Heart right ventricle (tissue), 16 donors: ENCODE results near the gene NCAPG2. TPM values are rescaled to one million over a fixed set of nuclear protein-coding genes. Genes with fewer than 3 reads are reported as not detected.
"Not testable (repeated sequence)": the region's sequence is repeated elsewhere in the genome, so short reads cannot be mapped to it uniquely, and the experiment has no call there.

Source experiments
- ATAC-seq, 8 donors: fragments of 200-7000 bp; cut with Tn5 transposase; one replicate each; pipeline ENCODE4 v1.9.1; 2020; ENCODE audit warnings: mild to moderate bottlenecking in 8 of 8, moderate library complexity in 8 of 8, moderate number of reproducible peaks in 1 of 8
- DNase-seq, 2 donors: peaks; one replicate each; pipeline ENCODE4 v3.0.0-alpha.2; 2020
- H3K27ac ChIP-seq, 10 donors: fragments of 200-600 bp; sonication (generic) in 2 of 10; one replicate each; pipeline versions ENCODE4 v1.5.0 to v1.8.0; 2020 to 2022; ENCODE audit warnings: mild to moderate bottlenecking in 3 of 10
- H3K27me3 ChIP-seq, 7 donors: fragments of 200-600 bp; one replicate each; pipeline ENCODE4 v1.8.0; 2021 to 2022; ENCODE audit warnings: mild to moderate bottlenecking in 2 of 7
- H3K36me3 ChIP-seq, 9 donors: fragments of 200-600 bp; sonication (generic) in 1 of 9; one replicate each; pipeline versions ENCODE4 v1.5.0 to v1.8.0; 2020 to 2022; ENCODE audit warnings: mild to moderate bottlenecking in 2 of 9
- H3K4me1 ChIP-seq, 9 donors: fragments of 200-600 bp; sonication (generic) in 1 of 9; one replicate each; pipeline versions ENCODE4 v1.5.0 to v1.8.0; 2020 to 2022; ENCODE audit warnings: mild to moderate bottlenecking in 4 of 9
- H3K4me3 ChIP-seq, 10 donors: fragments of 200-600 bp; sonication (generic) in 2 of 10; one replicate each; pipeline versions ENCODE4 v1.5.0 to v1.8.0; 2020 to 2022; ENCODE audit warnings: mild to moderate bottlenecking in 7 of 10, moderate library complexity in 2 of 10
- H3K9me3 ChIP-seq, 11 donors: fragments of 200-600 bp in 10 of 11; sonication (generic) in 2 of 11; one replicate each; pipeline versions ENCODE4 v1.5.0 to v1.8.0; 2013 to 2022; ENCODE audit warnings: mild to moderate bottlenecking in 2 of 11, control low read depth in 1 of 11, moderate library complexity in 1 of 11
- CTCF ChIP-seq, 9 donors: fragments of 200-600 bp; sonication (generic) in 2 of 9; IDR thresholded peaks; one replicate each; pipeline versions ENCODE4 v1.5.0 to v1.8.0; 2021 to 2022; ENCODE audit warnings: antibody characterized with exemption in 9 of 9, mild to moderate bottlenecking in 5 of 9, moderate library complexity in 1 of 9
- WGBS, 2 donors: extraction: QIAGEN DNeasy Blood & Tissue Kit; methylation state at CpG; one replicate each; pipeline ENCODE4 v1.1.7; 2013; ENCODE audit warnings: inconsistent platforms in 1 of 2; 5-methylcytosine and 5-hydroxymethylcytosine counted together
- intact Hi-C, 10 donors: fragments of 100-400 bp; cut with DNase I; formaldehyde crosslinking; loops; one replicate each; pipeline versions ENCODE4 v1.11.1 to v1.14.2; 2022
- polyA plus RNA-seq, 2 donors: library from polyadenylated mRNA; stranded (reverse); fragments of 200-250 nt; gene quantifications; one replicate each; pipeline ENCODE4 v1.2.3, GENCODE V29; 2013
- total RNA-seq, 10 donors: library from RNA; stranded (reverse); fragmentation: NEBNext Ultra II Directional in 3 of 10; extraction: Animal tissue kit (Norgen Biotek cat#: 25700) in 3 of 10; gene quantifications; one replicate each; pipeline versions ENCODE4 v1.2.1 to v1.2.4, GENCODE V29; 2021 to 2023
- donor health status: Arrhythmogenic right ventricular cardiomyopathy.
- donor health status: ischemic (EF 13 %, LVEDD 7.1; RV severe dilation, severe dysfunction).
- donor health status: healthy with polysubstance abuse.
- donor health status: DM: no; HTN: yes; CAD: no.
- donor health status: DM: no; HTN: no; CAD: no.
- donor health status: ischemic (EF 25% LVEDD 6.9; RV normal size, moderate dysfunction).
- donor health status: ischemic (EF 25% LVEDD 5.7; RV mildly dilated, moderate dysfunction).
- donor health status: healthy.
- donor health status: DM: yes; HTN: yes; CAD: no.
- donor health status: Ischemic cardiomyopathy.
- donor health status: ischemic (EF 35%, LVEDD 5.7; RV mildly dilated, moderate dysfunction).
- donor health status: nonischemic (EF 11% LVEDD 7.7; RV severe dilation, severe dysfunction).
- donor health status: DM: yes; HTN: yes; CAD: no.
- donor health status: PGD.
- donor health status: ischemic (EF 29% LVEDD 5.4; RV normal size, mild dysfunction).
- donor health status: nonischemic (EF 23%, LVEDD 6.1; RV moderate dilation, normal function).

NCAPG2 gene
- total and polyA plus RNA-seq, 12 donors, result 1.3 to 8.0 (median 4.6) TPM

- Histone ChIP-seq H3K4me3 (no peak overlapping the region), H3K36me3 (peaks cover 0 to 94% (median 0%) of the 10 kb centered on the region in 9 donors), H3K27ac (no peak overlapping the region), H3K4me1 (no peaks in the 10 kb centered on the region), H3K27me3 (no peaks in the 10 kb centered on the region), H3K9me3 (no peaks in the 10 kb centered on the region)
- intact Hi-C loops, result no loop called here
- no peak for TF ChIP-seq CTCF (IDR thresholded peaks at IDR 0.05)
- 96 to 98% methylated on average over 4 of the region's 4 CpGs for WGBS, 2 donors
- DNase-seq (no peak), ATAC-seq (no peak)
Observed at GRCh38 chr7:158642149-158642548, 62.5 kb downstream of the NCAPG2 start.

- Histone ChIP-seq H3K9me3 (no peaks in the 10 kb centered on the region), H3K27me3 (no peaks in the 10 kb centered on the region), H3K36me3 (peaks cover 0 to 62% (median 0%) of the 10 kb centered on the region in 9 donors), H3K27ac (no peak overlapping the region), H3K4me3 (no peak overlapping the region), H3K4me1 (no peaks in the 10 kb centered on the region)
- intact Hi-C loops, result no loop called here
- TF ChIP-seq CTCF (IDR thresholded peaks at IDR 0.05), result no peak
- ATAC-seq (no peak), DNase-seq (no peak)
- WGBS, 2 donors, result 91 to 98% methylated on average over 7 of the region's 7 CpGs
Observed at GRCh38 chr7:158638001-158638400, 66.6 kb downstream of the NCAPG2 start.

DNA sequence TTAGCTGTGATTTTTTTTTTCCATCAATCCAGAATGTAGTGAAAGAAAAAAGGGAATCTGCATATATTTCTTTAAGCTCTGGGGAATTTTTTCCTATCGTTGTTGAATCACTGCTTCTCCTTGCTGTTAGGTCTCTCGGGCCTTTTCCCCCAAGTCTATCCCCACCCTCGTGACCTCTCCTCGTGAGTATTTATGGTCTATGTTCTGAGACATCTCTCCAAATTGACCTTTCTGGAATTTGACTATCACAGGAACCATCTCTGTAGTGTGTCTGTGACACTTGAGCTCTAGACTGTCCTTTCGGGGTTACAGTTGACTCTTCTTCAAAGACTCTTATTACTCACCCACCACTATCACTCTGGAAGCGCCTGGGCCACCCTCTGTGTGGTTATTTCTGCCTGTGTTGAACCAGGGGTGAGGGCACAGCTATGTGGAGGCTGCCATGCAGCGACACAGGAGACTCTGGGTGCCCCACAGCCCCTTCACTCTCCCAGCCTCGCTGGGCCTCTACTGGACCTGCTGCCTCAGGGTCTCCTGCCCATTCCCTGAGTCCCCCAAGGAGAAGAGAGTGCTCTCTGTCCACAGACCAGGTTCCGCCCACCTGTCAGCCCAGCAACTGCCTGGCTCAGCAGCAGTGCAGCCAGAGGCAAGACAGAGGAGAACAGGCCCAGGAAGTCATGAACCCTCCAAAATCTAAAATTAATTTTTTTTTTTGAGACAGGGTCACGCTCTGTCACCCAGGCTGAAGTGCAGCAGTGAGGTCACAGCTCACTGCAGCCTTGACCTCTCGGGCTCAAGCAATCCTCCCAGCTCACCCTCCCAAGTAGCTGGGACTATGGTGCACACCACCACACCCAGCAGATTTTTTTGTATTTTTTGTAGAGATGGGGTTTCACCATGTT is 71.3 kb downstream of the NCAPG2 start:
- ATAC-seq (peak in 1 of 8 donors; percentile 31), DNase-seq (no peak)
- Histone ChIP-seq H3K27me3 (no peaks in the 10 kb centered on the region), H3K4me1 (no peaks in the 10 kb centered on the region), H3K9me3 (no peaks in the 10 kb centered on the region), H3K27ac (no peak overlapping the region), H3K4me3 (no peak overlapping the region), H3K36me3 (peaks cover 0 to 53% (median 0%) of the 10 kb centered on the region in 9 donors)
- WGBS, 2 donors, result 90 to 94% methylated on average over 11 of the region's 11 CpGs
- no peak for TF ChIP-seq CTCF (IDR thresholded peaks at IDR 0.05)
- intact Hi-C loops, result no loop called here

GRCh38 chr7:158631574-158632195 is 72.9 kb downstream of the NCAPG2 start:
- DNase-seq, result no peak
- WGBS, 2 donors, result 79 to 89% methylated on average over 3 of the region's 3 CpGs
- ATAC-seq, result no peak
- peaks cover 0 to 48% (median 0%) of the 10 kb centered on the region in 9 donors for H3K36me3 ChIP-seq
- no peak overlapping the region for H3K27ac ChIP-seq
- H3K9me3 ChIP-seq, result no peaks in the 10 kb centered on the region
- H3K4me3 ChIP-seq, result no peak overlapping the region
- no peak for TF ChIP-seq CTCF (IDR thresholded peaks at IDR 0.05)
- no peaks in the 10 kb centered on the region for H3K4me1 ChIP-seq
- intact Hi-C loops, result no loop called here
- H3K27me3 ChIP-seq, result no peaks in the 10 kb centered on the region

GRCh38 chr7:158626289-158626688 is 78.3 kb downstream of the NCAPG2 start:
- H3K4me1 ChIP-seq, H3K27me3 ChIP-seq, H3K4me3 ChIP-seq, H3K27ac ChIP-seq, DNase-seq, intact Hi-C loops, H3K9me3 ChIP-seq, ATAC-seq: not testable (repeated sequence)
- 94 to 96% methylated on average over 8 of the region's 8 CpGs for WGBS, 2 donors
- peaks cover 0 to 29% (median 0%) of the 10 kb centered on the region in 9 donors for H3K36me3 ChIP-seq
